Measurements from ENCODE around the gene REPIN1.

The REPIN1 gene

DNA sequence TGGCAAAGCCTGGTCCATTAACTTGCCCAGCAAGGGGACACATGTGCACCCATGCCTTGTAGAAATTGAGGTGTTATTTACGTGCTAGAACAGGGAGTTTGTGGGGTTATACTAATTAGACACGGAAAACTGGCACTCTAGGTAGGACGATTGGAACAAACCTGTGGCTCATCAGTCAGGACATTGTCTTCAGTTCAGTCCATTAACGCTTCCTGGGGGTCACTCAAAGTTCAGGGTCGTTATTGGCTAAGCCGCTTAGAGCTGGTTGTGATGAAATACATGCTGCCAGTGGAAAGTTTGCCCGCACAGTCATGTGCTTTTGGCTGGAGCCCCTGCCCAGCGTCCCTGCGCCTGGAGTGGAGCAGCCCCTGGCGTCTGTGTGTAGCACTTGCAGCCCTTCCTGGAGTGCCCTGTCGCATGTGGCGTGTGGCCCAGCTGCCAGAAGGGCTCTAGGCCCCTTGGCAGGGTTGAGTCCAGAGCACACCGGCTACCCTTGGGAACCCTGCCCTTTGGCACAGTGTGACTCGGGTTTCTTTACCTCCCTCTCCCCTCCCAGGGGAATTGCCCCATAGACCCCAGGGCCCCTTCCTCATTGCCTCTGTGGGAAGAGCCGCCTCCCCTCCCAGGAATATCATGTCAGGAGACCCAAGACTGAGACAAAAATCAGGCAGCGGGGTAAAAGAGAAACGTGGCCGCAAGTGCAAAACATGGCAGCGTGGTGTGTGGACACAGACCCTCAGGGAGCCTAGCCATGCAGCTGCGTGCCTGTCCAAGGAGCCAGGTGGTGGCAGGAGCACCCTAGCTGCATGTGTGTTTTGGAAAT, 20.3 kb downstream of the REPIN1 start:
- DNase-seq (ENCODE audit: low spot score), result no peak
- TF ChIP-seq, protein P1, sequence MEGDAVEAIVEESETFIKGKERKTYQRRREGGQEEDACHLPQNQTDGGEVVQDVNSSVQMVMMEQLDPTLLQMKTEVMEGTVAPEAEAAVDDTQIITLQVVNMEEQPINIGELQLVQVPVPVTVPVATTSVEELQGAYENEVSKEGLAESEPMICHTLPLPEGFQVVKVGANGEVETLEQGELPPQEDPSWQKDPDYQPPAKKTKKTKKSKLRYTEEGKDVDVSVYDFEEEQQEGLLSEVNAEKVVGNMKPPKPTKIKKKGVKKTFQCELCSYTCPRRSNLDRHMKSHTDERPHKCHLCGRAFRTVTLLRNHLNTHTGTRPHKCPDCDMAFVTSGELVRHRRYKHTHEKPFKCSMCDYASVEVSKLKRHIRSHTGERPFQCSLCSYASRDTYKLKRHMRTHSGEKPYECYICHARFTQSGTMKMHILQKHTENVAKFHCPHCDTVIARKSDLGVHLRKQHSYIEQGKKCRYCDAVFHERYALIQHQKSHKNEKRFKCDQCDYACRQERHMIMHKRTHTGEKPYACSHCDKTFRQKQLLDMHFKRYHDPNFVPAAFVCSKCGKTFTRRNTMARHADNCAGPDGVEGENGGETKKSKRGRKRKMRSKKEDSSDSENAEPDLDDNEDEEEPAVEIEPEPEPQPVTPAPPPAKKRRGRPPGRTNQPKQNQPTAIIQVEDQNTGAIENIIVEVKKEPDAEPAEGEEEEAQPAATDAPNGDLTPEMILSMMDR (IDR thresholded peaks at IDR 0.05; ENCODE audit: extremely low read depth, missing control alignments), result no peak

DNA sequence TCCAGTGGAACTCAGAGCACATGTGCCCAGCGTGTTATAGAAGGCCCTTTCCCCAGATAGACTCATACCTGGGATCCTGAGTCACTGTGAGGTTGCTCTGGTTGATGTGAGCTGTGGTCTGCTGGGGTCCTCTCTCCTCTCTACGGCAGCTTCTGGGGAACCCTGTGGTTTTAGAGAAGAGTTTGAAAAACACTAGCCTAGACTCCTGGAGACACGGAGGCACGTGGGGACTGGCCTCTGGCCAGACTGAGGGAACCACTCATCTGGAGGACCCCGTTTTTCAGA, 20.9 kb downstream of the REPIN1 start:
- TF ChIP-seq, protein P1 (IDR thresholded peaks at IDR 0.05; ENCODE audit: extremely low read depth, missing control alignments), result no peak
- DNase-seq (ENCODE audit: low spot score), result no peak

DNA sequence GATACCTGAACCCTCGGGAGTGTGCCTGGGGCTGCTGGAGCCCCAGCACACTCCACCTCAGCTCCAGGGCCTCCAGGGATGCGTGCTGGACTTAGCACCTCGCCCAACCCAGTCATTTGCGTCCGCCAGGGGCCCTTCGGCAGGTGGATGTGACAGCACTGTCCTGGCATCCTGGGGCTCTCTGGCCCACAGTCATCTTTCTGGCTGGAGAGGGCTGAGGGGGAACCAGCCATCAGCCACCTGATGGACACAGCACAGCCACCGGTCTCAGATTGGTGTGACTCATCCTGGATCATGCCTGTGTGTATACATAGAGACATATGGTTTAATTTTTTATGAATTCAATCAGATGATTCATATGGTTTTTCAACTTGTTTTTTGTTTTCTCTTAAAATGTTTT, 21.6 kb downstream of the REPIN1 start:
- TF ChIP-seq, protein P1 (IDR thresholded peaks at IDR 0.05; ENCODE audit: extremely low read depth, missing control alignments), result no peak
- no peak for DNase-seq (ENCODE audit: low spot score)

DNA sequence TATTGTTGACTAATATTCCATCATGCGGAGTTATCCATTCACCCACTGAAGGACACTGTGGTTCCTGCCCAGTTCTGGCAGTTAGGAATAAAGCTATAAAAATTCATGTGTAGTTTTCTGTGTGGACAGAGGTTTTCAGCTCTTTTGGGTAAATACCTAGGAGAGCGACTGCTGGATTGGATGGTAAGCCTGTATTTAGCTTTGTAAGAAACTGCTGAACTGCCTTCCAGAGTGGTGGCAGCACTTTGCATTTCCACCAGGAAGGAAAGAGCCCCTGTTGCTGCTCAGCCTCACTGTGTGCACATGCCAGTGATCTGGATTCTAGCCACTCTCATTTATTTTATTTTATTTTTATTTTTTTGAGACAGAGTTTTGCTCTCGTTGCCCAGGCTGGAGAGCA, 24.7 kb downstream of the REPIN1 start:
- TF ChIP-seq, protein P1 (IDR thresholded peaks at IDR 0.05; ENCODE audit: extremely low read depth, missing control alignments), result no peak
- DNase-seq (ENCODE audit: low spot score), result no peak

DNA sequence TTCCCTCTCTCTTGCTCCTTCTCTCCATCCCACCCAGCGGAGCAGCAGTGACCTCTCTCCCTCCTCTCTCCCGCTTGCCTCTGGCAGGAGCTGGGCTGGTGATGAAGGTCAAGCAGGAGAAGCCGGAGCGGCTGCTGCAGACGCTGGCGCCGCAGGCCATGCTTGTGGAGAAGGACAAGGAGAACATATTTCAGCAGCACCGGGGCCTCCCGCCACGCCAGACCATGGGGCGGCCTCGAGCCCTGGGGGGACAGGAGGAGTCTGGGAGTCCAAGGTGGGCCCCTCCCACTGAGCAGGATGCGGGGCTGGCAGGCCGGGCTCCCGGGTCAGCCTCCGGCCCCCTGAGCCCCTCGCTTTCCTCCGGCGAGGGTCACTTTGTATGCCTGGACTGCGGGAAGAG, 27.8 kb downstream of the REPIN1 start:
- no peak for DNase-seq (ENCODE audit: low spot score)
- TF ChIP-seq, protein P1 (IDR thresholded peaks at IDR 0.05; ENCODE audit: extremely low read depth, missing control alignments), result no peak

DNA sequence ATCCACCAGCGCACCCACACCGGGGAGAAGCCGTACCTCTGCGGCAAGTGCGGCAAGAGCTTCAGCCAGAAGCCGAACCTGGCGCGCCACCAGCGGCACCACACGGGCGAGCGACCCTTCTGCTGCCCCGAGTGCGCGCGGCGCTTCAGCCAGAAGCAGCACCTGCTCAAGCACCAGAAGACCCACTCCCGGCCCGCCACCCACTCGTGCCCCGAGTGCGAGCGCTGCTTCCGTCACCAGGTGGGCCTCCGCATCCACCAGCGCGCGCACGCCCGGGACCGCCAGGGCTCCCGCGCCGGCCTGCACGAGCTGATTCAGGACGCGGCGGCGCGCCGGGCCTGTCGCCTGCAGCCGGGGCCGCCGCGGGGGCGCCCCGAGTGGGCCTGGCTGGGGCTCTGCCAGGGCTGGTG, 28.2 kb downstream of the REPIN1 start:
- TF ChIP-seq, protein P1 (IDR thresholded peaks at IDR 0.05; ENCODE audit: extremely low read depth, missing control alignments), result no peak

DNA sequence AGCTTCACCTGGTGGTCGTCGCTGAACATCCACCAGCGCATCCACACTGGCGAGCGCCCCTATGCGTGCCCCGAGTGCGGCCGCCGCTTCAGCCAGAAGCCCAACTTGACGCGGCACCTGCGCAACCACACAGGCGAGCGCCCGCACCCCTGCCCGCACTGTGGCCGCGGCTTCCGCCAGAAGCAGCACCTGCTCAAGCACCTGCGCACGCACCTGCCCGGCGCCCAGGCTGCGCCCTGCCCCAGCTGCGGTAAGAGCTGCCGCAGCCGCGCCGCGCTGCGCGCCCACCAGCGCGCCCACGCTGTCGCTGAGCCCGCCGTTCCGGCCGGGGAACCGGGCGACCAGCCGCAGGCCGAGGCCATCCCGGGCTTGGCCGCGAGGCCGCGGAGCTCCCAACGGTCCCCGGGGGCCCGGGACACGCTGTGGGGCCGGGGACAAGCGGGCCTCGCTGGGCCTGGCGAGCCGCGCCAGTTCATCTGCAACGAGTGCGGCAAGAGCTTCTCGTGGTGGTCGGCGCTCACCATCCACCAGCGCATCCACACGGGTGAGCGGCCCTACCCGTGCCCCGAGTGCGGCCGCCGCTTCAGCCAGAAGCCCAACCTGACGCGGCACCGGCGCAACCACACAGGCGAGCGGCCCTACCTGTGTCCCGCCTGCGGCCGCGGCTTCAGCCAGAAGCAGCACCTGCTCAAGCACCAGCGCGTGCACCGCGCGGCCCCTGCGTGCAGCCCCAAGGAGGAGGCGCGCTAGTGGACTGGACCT, 28.9 kb downstream of the REPIN1 start:
- DNase-seq (ENCODE audit: low spot score), result no peak
- TF ChIP-seq, protein P1 (IDR thresholded peaks at IDR 0.05; ENCODE audit: extremely low read depth, missing control alignments), result no peak

More for the DNA sequence above, 28.2 kb downstream of the REPIN1 start:
- DNase-seq (ENCODE audit: low spot score), result no peak
